Neural progenitor cell (in vitro differentiated cells): ENCODE data around the gene HIPK2.

Experiments
- EZH2 ChIP-seq: fragments of 200-600 bp; sonication (generic); IDR thresholded peaks from 2 replicates; pipeline ENCODE4 v1.6.1; 2017; ENCODE audit warnings: antibody characterized with exemption, mild to moderate bottlenecking, moderate library complexity
- TF ChIP-seq, protein P1 (sequence below): fragments of 200-600 bp; sonication (generic); IDR thresholded peaks from 2 replicates; pipeline ENCODE4 v1.5.1; 2017; ENCODE audit warnings: antibody characterized with exemption, mild to moderate bottlenecking

- TF ChIP-seq EZH2, result no peak
- TF ChIP-seq, protein P1, sequence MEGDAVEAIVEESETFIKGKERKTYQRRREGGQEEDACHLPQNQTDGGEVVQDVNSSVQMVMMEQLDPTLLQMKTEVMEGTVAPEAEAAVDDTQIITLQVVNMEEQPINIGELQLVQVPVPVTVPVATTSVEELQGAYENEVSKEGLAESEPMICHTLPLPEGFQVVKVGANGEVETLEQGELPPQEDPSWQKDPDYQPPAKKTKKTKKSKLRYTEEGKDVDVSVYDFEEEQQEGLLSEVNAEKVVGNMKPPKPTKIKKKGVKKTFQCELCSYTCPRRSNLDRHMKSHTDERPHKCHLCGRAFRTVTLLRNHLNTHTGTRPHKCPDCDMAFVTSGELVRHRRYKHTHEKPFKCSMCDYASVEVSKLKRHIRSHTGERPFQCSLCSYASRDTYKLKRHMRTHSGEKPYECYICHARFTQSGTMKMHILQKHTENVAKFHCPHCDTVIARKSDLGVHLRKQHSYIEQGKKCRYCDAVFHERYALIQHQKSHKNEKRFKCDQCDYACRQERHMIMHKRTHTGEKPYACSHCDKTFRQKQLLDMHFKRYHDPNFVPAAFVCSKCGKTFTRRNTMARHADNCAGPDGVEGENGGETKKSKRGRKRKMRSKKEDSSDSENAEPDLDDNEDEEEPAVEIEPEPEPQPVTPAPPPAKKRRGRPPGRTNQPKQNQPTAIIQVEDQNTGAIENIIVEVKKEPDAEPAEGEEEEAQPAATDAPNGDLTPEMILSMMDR, result no peak
These were observed 43.7 kb upstream of the HIPK2 start for GRCh38 chr7:139821349-139822105.
